Smooth muscle cell (in vitro differentiated cells): ENCODE measurements around the gene HNF4A. TPM values are rescaled to one million over a fixed set of nuclear protein-coding genes. Genes with fewer than 3 reads are reported as not detected.

Experiments used
- DNase-seq: peaks from one replicate; lab custom pipeline; 2025; ENCODE audit not compliant: unreplicated experiment; lab: John Stamatoyannopoulos, UW
- H2AFZ ChIP-seq: fragments of 200-600 bp; sonication (generic); 2 replicates; pipeline ENCODE4 v1.6.0; 2016; ENCODE audit warnings: antibody characterized with exemption, low read depth, mild to moderate bottlenecking
- H3F3A ChIP-seq: fragments of 200-600 bp; sonication (generic); 2 replicates; pipeline ENCODE4 v1.6.0; 2017; ENCODE audit warnings: antibody characterized with exemption, low read depth
- H3K27ac ChIP-seq: fragments of 200-600 bp; sonication (generic); 2 replicates; pipeline ENCODE4 v1.5.1; 2016; ENCODE audit warnings: low read depth, mild to moderate bottlenecking
- H3K27me3 ChIP-seq: fragments of 200-600 bp; sonication (generic); 2 replicates; pipeline ENCODE4 v1.6.1; 2016; ENCODE audit warnings: low read depth, mild to moderate bottlenecking
- H3K36me3 ChIP-seq: fragments of 200-600 bp; sonication (generic); 2 replicates; pipeline ENCODE4 v1.5.1; 2016; ENCODE audit warnings: low read depth
- H3K4me1 ChIP-seq: fragments of 200-600 bp; sonication (generic); 2 replicates; pipeline ENCODE4 v1.5.1; 2016; ENCODE audit warnings: low read depth
- H3K4me2 ChIP-seq: fragments of 200-600 bp; sonication (generic); 2 replicates; pipeline ENCODE4 v1.6.0; 2016; ENCODE audit warnings: mild to moderate bottlenecking
- H3K4me3 ChIP-seq: fragments of 200-600 bp; sonication (generic); 2 replicates; pipeline ENCODE4 v1.5.1; 2016; ENCODE audit warnings: mild to moderate bottlenecking
- H3K79me2 ChIP-seq: fragments of 200-600 bp; sonication (generic); 2 replicates; pipeline ENCODE4 v1.6.0; 2016; ENCODE audit warnings: low read depth, mild to moderate bottlenecking
- H3K9ac ChIP-seq: fragments of 200-600 bp; sonication (generic); 2 replicates; pipeline ENCODE4 v1.6.0; 2016; ENCODE audit warnings: low read depth
- H3K9me3 ChIP-seq: fragments of 200-600 bp; sonication (generic); replicated peaks from 2 replicates; pipeline ENCODE4 v1.5.1; 2016; ENCODE audit warnings: low read depth
- H4K20me1 ChIP-seq: fragments of 200-600 bp; sonication (generic); 2 replicates; pipeline ENCODE4 v1.6.0; 2016; ENCODE audit warnings: low read depth
- CTCF ChIP-seq: fragments of 200-600 bp; sonication (generic); IDR thresholded peaks from 2 replicates; pipeline ENCODE4 v1.5.1; 2017; ENCODE audit warnings: borderline replicate concordance, mild to moderate bottlenecking, antibody characterized with exemption; ENCODE audit not compliant: insufficient read depth, poor library complexity, severe bottlenecking
- WGBS: methylation state at CpG from one replicate; pipeline ENCODE4 v1.1.7; 2016; ENCODE audit warnings: low lambda C conversion rate; 5-methylcytosine and 5-hydroxymethylcytosine counted together
- polyA plus RNA-seq: library from polyadenylated mRNA; unstranded; fragments of >200 nt; fragmentation: Nextera tagmentation; extraction: Ambion mirVana; gene quantifications from 2 replicates; pipeline ENCODE4 v1.2.1, GENCODE V29; 2016
- total RNA-seq: library from RNA; depleted of rRNA; stranded (reverse); fragments of >200 nt; gene quantifications from 2 replicates; pipeline ENCODE4 v1.2.3, GENCODE V29; 2014

The HNF4A gene
- total and polyA plus RNA-seq, 2 experiments from 2014 or later, result not detected

GRCh38 chr20:44431502-44432234, 76.2 kb downstream of the HNF4A start:
- no peaks in the 10 kb centered on the region for H4K20me1 ChIP-seq
- H3K9ac ChIP-seq, result no peak overlapping the region
- H3F3A ChIP-seq, result no peaks in the 10 kb centered on the region
- TF ChIP-seq CTCF, result no peak
- peaks cover 2% of the 10 kb centered on the region for H3K27me3 ChIP-seq
- no peak overlapping the region for H3K4me2 ChIP-seq
- 62% methylated on average over 11 of the region's 11 CpGs for WGBS
- no peaks in the 10 kb centered on the region for H3K79me2 ChIP-seq
- H3K4me3 ChIP-seq, result no peak overlapping the region
- no peak overlapping the region for H2AFZ ChIP-seq
- H3K4me1 ChIP-seq, result no peaks in the 10 kb centered on the region
- no peaks in the 10 kb centered on the region for H3K36me3 ChIP-seq
- no peak overlapping the region for H3K27ac ChIP-seq
- no peaks in the 10 kb centered on the region for H3K9me3 ChIP-seq
- no peak for DNase-seq

- no peak overlapping the region for H2AFZ ChIP-seq
- no peak overlapping the region for H3K9ac ChIP-seq
- peaks cover 2% of the 10 kb centered on the region for H3K27me3 ChIP-seq
- H3K36me3 ChIP-seq, result no peaks in the 10 kb centered on the region
- H3K9me3 ChIP-seq, result no peaks in the 10 kb centered on the region
- H4K20me1 ChIP-seq, result no peaks in the 10 kb centered on the region
- no peak overlapping the region for H3K27ac ChIP-seq
- 93% methylated on average over 8 of the region's 8 CpGs for WGBS
- no peak overlapping the region for H3K4me3 ChIP-seq
- no peak overlapping the region for H3K4me2 ChIP-seq
- no peaks in the 10 kb centered on the region for H3K4me1 ChIP-seq
- H3K79me2 ChIP-seq, result no peaks in the 10 kb centered on the region
- DNase-seq, result no peak
- no peaks in the 10 kb centered on the region for H3F3A ChIP-seq
- no peak for TF ChIP-seq CTCF
Measured at GRCh38 chr20:44432618-44433577, 77.4 kb downstream of the HNF4A start.

- H3K27me3 ChIP-seq, result peaks cover 2% of the 10 kb centered on the region
- H3K79me2 ChIP-seq, result no peaks in the 10 kb centered on the region
- no peak overlapping the region for H3K4me3 ChIP-seq
- H3K4me1 ChIP-seq, result no peaks in the 10 kb centered on the region
- no peak overlapping the region for H3K4me2 ChIP-seq
- no peaks in the 10 kb centered on the region for H4K20me1 ChIP-seq
- no peak for TF ChIP-seq CTCF
- H3K9ac ChIP-seq, result no peak overlapping the region
- H2AFZ ChIP-seq, result no peak overlapping the region
- H3K27ac ChIP-seq, result no peak overlapping the region
- no peak for DNase-seq
- no peaks in the 10 kb centered on the region for H3K36me3 ChIP-seq
- no peaks in the 10 kb centered on the region for H3K9me3 ChIP-seq
- WGBS, result 92% methylated on average over 24 of the region's 24 CpGs
- H3F3A ChIP-seq, result no peaks in the 10 kb centered on the region
Measured at GRCh38 chr20:44433751-44434538, 78.4 kb downstream of the HNF4A start.
